Esophagus (tissue), 2 donors: ENCODE data around the gene POF1B. TPM values are rescaled to one million over a fixed set of nuclear protein-coding genes. Genes with fewer than 3 reads are reported as not detected.

Source experiments
- H3K27ac ChIP-seq, 2 donors: one replicate each; pipeline ENCODE4 v1.5.1; 2013; ENCODE audit warnings: low read depth in 2 of 2, mild to moderate bottlenecking in 2 of 2, inconsistent platforms in 1 of 2, low read length in 1 of 2, moderate library complexity in 1 of 2
- H3K27me3 ChIP-seq, 2 donors: one replicate each; pipeline ENCODE4 v1.6.1; 2013; ENCODE audit warnings: low read length in 2 of 2, control low read depth in 1 of 2, mild to moderate bottlenecking in 1 of 2; ENCODE audit not compliant: insufficient read depth in 2 of 2, control insufficient read depth in 1 of 2
- H3K36me3 ChIP-seq, 2 donors: one replicate each; pipeline ENCODE4 v1.6.1; 2013; ENCODE audit warnings: low read length in 1 of 2; ENCODE audit not compliant: control insufficient read depth in 2 of 2, insufficient read depth in 2 of 2
- H3K4me1 ChIP-seq, 2 donors: one replicate each; pipeline ENCODE4 v1.6.1; 2013; ENCODE audit warnings: low read length in 1 of 2; ENCODE audit not compliant: control insufficient read depth in 2 of 2, insufficient read depth in 2 of 2
- H3K4me3 ChIP-seq, 2 donors: one replicate each; pipeline ENCODE4 v1.5.1; 2013; ENCODE audit warnings: low read length in 2 of 2, mild to moderate bottlenecking in 2 of 2, low read depth in 1 of 2, moderate library complexity in 1 of 2
- H3K9me3 ChIP-seq, 2 donors: one replicate each; pipeline ENCODE4 v1.6.1; 2013; ENCODE audit warnings: mild to moderate bottlenecking in 2 of 2, low read depth in 1 of 2, low read length in 1 of 2, moderate library complexity in 1 of 2; ENCODE audit not compliant: control insufficient read depth in 2 of 2, insufficient read depth in 1 of 2
- WGBS, 2 donors: extraction: QIAGEN DNeasy Blood & Tissue Kit; methylation state at CpG; one replicate each; pipeline ENCODE4 v1.1.7; 2013; 5-methylcytosine and 5-hydroxymethylcytosine counted together
- polyA plus RNA-seq, 2 donors: library from polyadenylated mRNA; stranded (reverse); fragments of 200-250 nt; gene quantifications; one replicate each; pipeline ENCODE4 v1.2.3, GENCODE V29; 2013
- donor health status: healthy with polysubstance abuse.
- donor health status: Bipolar disorder and iron deficiency.

Gene POF1B
- polyA plus RNA-seq, 2 donors: 24.7 to 25.4 TPM

- 1 to 32% methylated on average over 41 to 42 of the region's 42 CpGs for WGBS, 2 donors
- Histone ChIP-seq H3K27me3 (no peaks in the 10 kb centered on the region), H3K4me1 (no peaks in the 10 kb centered on the region), H3K9me3 (no peaks in the 10 kb centered on the region), H3K27ac (no peak overlapping the region), H3K36me3 (no peaks in the 10 kb centered on the region), H3K4me3 (peak overlapping the region; percentile 57 to 65)
Measured at GRCh38 chrX:85244450-85245211, 134.8 kb downstream of the POF1B start.

GRCh38 chrX:85243761-85244449, 135.6 kb downstream of the POF1B start, which contains the start of the genes SATL1 and ZNF711:
Gene SATL1, minus strand, starts transcription at chrX:85243779. Its CDS starts 134,811 bp downstream, at chrX:85108968.
Gene ZNF711, plus strand, starts transcription at chrX:85243991. Its CDS starts 3,582 bp downstream, at chrX:85247573.
- H3K9me3 ChIP-seq: no peaks in the 10 kb centered on the region
- no peaks in the 10 kb centered on the region for H3K27me3 ChIP-seq
- H3K4me3 ChIP-seq: peak within 1 kb of the TSS; percentile 57 to 65
- H3K27ac ChIP-seq: peak within 1 kb of the TSS in 1 of 2 donors; percentile 44
- no peaks in the 10 kb centered on the region for H3K36me3 ChIP-seq
- 1 to 26% methylated on average over 65 of the region's 65 CpGs for WGBS, 2 donors
- no peaks in the 10 kb centered on the region for H3K4me1 ChIP-seq

GRCh38 chrX:85243155-85243554, 136.3 kb downstream of the POF1B start:
- Histone ChIP-seq H3K9me3 (no peaks in the 10 kb centered on the region), H3K27me3 (no peaks in the 10 kb centered on the region), H3K4me1 (no peaks in the 10 kb centered on the region), H3K4me3 (no peak overlapping the region), H3K36me3 (no peaks in the 10 kb centered on the region), H3K27ac (no peak overlapping the region)
- WGBS, 2 donors: 40 to 54% methylated on average over 2 of the region's 2 CpGs

Other genes with a start within 250 kb of the POF1B start
- gene SATL1, start 135.9 kb downstream of the POF1B start, polyA plus RNA-seq: under 1 TPM in 1 of 2 donors, not detected in 1; 0.02 TPM
- gene ZNF711, start 135.7 kb downstream of the POF1B start, polyA plus RNA-seq: 1 to 10 TPM; 1.2 to 2.4 TPM